ENCODE results near the gene FOXL2NB.
A peak's percentile ranks its signal among the peaks of the same experiment; 100 is the strongest.
"Not testable (repeated sequence)": the region's sequence is repeated elsewhere in the genome, so short reads cannot be mapped to it uniquely, and the experiment has no call there.

Gene FOXL2NB

DNA sequence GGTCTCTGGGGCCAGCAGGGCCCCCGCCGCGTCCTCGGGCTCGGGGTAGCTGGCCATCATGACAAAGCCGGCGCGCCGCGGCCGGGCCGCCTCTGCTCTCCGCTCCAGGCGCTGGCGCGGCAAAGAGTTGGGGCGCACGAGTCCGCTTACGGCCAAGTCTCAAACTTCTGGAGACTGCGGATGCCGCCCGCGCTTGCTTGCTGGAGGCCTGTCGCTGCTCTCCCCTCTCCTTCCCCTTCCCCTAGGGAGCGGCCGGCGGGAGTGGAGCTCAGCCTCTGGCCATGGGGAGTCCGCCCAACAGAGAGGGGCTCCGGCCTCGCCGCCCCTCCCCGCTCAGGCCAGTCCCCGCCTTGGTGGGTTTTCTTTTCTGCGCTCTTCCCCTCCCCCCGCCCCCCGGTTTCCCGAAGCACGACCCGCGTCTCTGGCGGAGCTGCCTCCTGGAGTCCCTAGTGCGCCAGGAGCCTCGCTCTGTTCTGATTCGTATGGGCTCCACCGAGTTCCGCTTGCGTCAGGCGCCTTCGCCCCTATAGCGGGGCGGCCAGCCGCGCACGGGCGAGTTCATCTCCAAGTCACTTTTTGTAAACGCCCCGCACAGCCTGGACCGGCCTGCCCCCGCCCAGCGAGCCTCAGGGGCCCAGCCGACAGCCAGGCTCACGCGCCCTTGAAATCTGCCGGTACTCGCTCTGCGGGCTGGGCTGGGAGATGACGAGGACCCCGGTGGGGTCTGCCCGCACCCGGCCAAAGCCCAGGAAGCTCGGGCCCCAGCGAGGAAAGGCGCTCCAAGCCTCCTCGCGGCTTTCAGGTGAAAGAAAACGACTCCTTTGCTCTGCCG is at the start of gene FOXL2NB, which contains the start of gene FOXL2:
TSS of gene FOXL2NB (plus strand) at position 555 of the 832 bp plus-strand sequence. CDS start at position 703, 148 bp downstream.
TSS of gene FOXL2 (minus strand) at position 475 of the 832 bp plus-strand sequence. CDS start at position 60, 415 bp downstream.
- peak; percentile 92 for DNase-seq (ENCODE audit: low spot score)

DNA sequence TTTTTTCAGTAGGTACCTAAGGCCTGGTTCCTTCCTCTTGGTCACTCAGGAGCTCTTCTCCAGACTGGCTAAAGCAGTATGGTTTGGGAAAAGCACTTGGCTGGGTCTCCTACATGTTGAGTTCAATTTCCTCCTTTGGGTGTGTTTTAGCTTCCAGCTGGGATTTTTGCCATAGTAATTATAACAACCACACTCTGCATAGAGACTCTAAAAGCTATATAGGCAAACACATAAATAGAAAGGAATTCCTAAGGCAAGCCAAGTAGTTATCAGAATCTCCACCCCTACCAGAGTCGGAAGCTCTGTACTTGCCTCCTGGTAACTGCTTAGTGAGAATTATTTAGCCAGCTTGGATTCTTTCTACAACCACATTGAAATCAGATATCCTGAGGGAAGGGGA is 48.7 kb upstream of the FOXL2NB start:
- peak; percentile 60 for DNase-seq (ENCODE audit: low spot score)

DNA sequence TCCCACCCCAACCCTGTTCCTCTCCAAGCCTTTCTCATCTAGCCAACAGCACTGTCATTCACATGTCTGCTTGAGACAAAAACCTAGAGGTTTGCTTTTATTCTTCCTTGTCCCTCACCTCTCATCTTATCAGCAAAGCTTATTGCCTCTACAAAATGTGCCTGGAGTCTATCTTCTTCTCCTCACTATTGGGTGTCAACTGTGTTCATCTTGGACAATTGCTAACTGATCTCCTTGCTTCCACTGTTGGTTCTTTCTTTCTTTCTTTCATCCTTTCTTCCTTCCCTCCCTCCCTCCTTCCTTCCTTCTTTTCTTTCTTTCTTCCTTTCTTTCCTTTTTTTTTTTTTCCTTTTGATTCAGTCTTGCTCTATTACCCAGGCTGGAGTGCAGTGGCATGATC is 48.3 kb upstream of the FOXL2NB start:
- no peak for DNase-seq (ENCODE audit: low spot score)

DNA sequence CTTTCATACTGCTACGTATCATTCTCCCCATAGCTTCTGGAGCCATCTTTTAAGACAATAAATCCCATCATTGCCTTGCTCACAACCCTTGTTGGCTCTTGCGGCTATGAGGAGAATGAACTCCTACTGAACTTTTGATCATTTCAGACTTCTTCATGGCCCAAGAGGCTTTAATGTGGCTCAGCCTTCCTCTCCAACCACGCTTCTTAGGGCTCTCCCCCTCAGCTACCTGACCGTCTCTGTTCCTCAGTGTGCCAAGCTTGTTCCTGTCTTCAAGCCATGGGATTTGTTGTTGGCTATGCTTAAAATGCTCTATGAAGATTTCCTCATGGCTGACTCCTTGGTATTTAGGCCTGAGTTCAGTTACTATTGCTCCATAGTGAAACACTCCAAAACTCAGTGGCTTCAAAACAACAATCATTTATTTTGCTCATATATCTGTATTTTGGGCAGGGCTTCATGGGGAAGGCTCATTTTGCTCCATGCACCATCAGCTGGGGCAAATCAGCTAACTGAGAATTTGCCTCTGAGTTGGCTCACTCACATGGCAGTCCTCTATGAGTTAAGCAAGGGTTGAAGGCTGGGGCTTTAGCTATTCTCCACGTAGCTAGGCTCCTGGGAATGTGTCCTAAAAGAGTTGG is 47.5 kb upstream of the FOXL2NB start:
- DNase-seq (ENCODE audit: low spot score): no peak

DNA sequence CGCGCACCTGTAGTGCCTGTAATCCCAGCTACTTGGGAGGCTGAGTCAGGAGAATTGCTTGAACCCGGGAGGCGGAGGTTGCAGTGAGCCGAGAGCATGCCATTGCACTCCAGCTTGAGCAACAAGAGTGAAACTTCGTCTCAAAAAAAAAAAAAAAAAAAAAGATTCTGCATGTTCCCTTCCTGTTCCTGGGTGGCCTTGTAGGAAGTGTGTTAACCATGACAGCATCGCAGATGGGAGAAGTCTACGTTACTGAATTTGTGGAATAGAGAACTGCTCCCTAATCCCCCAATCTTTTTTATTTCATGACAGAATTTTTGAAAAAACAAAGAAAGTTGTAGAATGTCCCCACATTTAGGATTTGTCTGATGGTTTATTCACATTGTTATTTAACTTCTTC is 45.5 kb upstream of the FOXL2NB start:
- no peak for DNase-seq (ENCODE audit: low spot score)

DNA sequence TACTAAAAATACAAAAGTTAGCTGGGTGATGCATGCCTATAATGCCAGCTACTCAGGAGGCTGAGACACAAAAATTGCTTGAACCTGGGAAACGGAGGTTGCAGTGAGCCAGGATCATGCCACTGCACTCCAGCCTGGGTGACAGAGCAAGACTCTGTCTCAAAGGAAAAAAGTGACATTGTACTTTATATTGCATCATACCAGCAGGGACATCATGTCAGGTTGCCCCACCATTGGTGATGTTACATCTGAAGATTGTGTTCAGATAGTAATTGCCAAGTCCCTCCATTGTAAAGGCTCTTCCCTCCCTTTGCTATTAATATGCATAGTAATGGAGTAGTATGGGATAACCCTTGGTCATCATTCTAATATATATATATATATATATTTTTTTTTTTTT is 44.8 kb upstream of the FOXL2NB start:
- DNase-seq (ENCODE audit: low spot score): no peak

DNA sequence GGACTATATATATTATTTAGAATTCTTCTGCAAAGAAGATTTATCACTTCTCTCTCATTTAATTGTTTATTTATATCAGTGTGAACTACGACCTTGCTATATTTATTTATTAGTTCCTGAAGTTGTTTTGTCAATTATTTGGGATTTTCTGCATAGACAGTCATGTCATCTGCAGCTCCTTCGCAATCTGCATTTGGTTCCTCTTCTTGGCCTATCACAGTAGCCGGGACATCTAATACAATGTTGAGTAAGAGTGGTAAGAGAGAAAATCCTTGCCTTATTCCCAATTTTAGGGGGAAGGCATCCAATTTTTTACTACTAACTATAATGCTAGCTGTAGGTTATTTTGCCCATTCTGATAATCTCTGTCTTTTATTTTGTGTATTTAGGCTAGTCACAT is 39.5 kb upstream of the FOXL2NB start:
- no peak for DNase-seq (ENCODE audit: low spot score)

- no peak for DNase-seq (ENCODE audit: low spot score)
These were observed 38.2 kb upstream of the FOXL2NB start for GRCh38 chr3:138908846-138909245.

GRCh38 chr3:138909904-138910303 is 37.1 kb upstream of the FOXL2NB start:
- no peak for DNase-seq (ENCODE audit: low spot score)

DNA sequence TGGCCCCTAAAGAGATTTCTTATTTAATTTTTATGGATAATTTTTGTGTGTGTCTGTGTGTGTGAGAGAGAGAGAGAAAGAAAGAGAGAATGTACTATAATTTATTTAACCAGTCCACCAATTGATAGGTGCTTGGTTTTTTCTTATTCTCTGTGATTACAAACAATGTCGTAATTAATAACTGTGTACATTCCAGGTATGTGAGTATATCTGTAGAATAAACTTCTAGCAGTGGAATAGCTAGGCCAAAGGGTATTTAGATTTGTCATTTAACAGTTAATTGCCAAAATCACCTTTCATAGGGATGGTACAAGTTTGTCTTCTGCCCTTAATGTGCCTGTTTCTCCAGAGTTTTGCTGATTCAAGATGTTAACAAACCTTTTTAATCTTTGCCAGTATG is 35.4 kb upstream of the FOXL2NB start:
- no peak for DNase-seq (ENCODE audit: low spot score)

DNA sequence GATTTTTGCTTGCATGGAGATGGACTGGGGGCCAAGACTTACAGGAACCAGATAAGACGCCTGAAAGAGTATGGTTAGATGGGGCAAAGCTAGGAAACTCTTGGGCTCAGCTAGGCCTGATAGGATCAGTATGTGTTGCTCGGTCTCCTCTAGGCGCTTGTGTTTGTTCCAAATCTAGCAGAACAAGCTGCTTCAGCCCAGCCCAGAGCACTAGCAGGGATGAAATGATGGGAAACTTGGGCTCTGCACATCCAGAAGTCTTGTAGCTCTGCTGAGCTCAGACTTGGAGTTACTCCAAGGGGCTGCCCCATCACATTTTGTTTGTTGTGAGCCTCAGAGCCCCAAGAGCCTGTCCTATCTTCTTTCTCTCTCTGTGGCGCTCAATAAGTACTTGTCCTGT is 34.8 kb upstream of the FOXL2NB start:
- no peak for DNase-seq (ENCODE audit: low spot score)

- DNase-seq (ENCODE audit: low spot score): no peak
These were observed 33.3 kb upstream of the FOXL2NB start for GRCh38 chr3:138913766-138914165.

DNA sequence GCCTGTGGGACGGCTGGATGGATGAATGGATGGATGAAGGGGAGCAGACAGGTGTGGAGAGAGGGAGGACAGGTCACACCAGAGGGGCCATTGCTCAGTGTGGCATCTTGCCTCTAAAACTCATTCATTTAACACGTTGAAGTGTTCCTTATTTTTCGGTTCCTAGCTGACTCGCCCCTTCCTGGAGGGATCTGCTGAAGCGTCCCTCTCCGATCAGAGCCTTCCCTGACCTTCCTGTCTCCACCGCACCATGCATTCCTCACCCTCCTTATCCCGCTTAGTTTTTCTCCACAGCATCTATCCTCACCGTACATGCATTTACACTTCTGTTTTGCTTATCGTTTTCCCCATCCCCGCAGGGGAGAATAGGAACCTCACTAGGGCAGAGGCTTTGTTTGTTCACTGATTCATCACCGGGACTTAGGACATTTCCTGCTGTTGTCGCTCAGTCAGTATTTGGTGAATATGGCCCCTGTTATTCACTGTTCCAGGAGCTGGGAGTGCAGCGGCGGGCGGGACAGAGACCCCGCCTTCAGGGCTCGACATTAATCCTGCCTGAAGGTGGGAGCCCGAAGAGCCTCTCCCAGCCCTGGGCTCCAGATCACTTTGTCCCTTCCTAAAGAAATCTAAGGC is 32.0 kb upstream of the FOXL2NB start:
- DNase-seq (ENCODE audit: low spot score): peak; percentile 45

DNA sequence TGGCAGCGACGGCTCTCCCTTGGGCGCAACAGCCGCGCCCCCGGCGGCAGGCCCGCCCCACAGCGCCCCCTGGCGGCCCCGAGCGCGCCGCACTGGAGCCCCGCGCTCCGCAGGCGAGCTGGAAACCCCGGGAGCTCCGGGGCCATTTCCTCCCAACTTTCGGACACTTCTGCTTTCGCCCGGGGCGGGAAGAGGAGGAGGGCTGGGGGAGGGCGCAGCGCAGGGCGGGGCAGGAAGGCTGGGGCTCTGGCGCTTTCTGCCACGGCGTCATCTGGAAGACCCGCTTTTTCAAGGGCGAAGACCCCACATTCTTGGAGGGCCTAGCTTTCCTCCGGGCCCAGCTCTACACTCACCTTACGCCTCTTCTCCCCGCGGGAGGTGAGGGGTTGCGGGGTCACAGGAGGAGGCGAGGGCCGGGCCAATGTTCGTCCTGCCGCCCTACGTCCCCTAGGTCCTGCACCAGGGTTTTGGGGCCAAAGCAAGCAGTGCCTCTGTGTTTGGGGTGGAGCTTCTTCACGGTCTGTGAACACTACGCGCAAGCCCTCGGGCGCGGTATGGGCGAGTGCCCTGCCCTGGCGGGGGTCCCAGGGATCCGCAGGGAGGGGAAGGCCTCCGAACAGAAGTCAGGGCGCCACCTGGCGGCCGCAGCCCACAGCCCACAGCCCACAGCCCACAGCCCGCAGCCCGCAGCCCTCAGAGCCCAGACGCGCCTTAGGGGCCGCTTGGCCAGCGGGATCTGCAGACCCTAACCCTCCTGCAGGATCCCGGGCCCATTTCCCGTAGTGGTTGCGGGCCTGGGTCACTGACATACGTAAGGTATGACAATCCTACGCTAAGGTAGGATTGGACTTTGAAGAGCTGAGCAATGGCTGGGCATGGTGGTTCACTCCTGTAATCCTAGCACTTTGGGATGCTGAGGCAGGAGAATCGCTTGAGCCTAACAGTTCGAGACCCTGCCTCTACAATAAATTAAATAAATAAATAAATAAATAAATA is 31.2 kb upstream of the FOXL2NB start:
- DNase-seq (ENCODE audit: low spot score): peak; percentile 96

DNA sequence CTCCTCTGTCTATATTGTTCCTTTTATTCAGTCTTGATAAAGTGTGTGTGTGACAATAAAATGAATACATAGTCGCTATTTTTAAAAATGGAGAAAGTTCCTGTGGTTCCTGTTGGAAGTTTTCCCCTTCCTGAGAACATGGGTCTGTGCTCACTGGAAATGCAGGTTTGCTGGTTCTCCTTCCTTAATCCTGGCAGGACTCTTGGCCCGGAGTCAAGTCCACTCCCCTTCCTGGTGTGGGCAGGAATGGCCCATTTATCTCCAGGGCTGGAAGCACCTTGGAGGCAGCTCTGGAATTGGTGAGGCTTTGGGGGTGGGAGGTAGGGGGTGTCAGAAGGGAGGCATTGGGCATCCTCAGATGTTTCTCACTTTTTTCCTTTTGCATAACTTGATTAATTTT is 30.2 kb upstream of the FOXL2NB start:
- no peak for DNase-seq (ENCODE audit: low spot score)

- DNase-seq (ENCODE audit: low spot score): no peak
These were observed 27.7 kb upstream of the FOXL2NB start for GRCh38 chr3:138919325-138919724.

DNA sequence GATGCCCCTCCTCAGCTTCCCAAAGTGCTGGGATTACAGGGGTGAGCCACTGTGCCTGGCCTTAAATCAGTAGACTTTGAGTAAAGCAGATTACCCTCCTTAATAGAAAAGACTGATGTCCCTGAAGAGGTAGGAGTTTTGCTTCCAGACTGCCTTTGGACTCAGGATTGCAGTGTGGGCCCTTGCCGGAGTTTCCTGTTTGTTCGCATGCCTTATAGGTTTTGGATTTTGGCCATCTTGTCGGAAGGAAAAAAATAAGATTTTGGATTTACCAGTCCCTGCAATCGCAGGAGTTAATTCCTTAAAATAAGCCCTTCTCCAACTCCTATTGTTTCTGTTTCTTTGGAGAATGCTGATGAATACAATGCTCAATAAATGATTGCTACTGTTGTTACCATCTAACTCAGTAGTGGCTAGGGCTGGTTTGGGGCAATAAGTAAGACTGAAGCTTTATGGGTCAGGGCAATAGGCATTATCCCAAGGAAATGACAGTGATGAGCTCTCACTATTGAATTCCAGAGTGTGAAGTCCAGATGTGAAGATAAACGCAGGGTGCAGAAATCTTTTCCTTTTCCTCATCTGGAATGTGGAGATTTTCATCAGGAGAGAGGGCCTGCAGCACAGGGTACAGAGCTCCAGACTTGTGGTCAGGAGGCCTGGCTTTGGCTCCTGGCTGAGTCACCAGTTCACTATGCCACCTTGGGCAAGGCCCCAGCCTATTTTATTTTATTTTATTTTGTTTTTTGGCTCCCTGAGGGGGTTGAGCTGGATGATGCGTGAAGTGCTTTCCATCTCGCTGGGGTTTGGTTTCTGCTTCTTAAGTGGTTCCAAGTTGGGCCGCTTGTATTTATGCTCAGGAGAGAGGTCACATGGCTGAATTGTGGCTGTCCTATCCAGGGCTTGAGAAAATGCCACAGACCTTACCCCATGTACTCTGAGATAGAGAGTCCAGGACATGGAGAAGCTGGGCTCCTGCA is 25.4 kb upstream of the FOXL2NB start:
- DNase-seq (ENCODE audit: low spot score): peak; percentile 87

GRCh38 chr3:138922400-138922799 is 24.6 kb upstream of the FOXL2NB start:
- not testable (repeated sequence) for DNase-seq (ENCODE audit: low spot score)

- DNase-seq (ENCODE audit: low spot score): peak; percentile 76
These were observed 23.5 kb upstream of the FOXL2NB start for GRCh38 chr3:138923531-138923994.

GRCh38 chr3:138928727-138929372 is 18.2 kb upstream of the FOXL2NB start:
- DNase-seq (ENCODE audit: low spot score): no peak

Data from AG20443 (cell line).